Esophagus (tissue), 2 donors: ENCODE measurements around the gene NTF3. TPM values are rescaled to one million over a fixed set of nuclear protein-coding genes. Genes with fewer than 3 reads are reported as not detected.

Experiments
- H3K27ac ChIP-seq, 2 donors: one replicate each; pipeline ENCODE4 v1.5.1; 2013; ENCODE audit warnings: low read depth in 2 of 2, mild to moderate bottlenecking in 2 of 2, inconsistent platforms in 1 of 2, low read length in 1 of 2, moderate library complexity in 1 of 2
- H3K27me3 ChIP-seq, 2 donors: one replicate each; pipeline ENCODE4 v1.6.1; 2013; ENCODE audit warnings: low read length in 2 of 2, control low read depth in 1 of 2, mild to moderate bottlenecking in 1 of 2; ENCODE audit not compliant: insufficient read depth in 2 of 2, control insufficient read depth in 1 of 2
- H3K36me3 ChIP-seq, 2 donors: one replicate each; pipeline ENCODE4 v1.6.1; 2013; ENCODE audit warnings: low read length in 1 of 2; ENCODE audit not compliant: control insufficient read depth in 2 of 2, insufficient read depth in 2 of 2
- H3K4me1 ChIP-seq, 2 donors: one replicate each; pipeline ENCODE4 v1.6.1; 2013; ENCODE audit warnings: low read length in 1 of 2; ENCODE audit not compliant: control insufficient read depth in 2 of 2, insufficient read depth in 2 of 2
- H3K4me3 ChIP-seq, 2 donors: one replicate each; pipeline ENCODE4 v1.5.1; 2013; ENCODE audit warnings: low read length in 2 of 2, mild to moderate bottlenecking in 2 of 2, low read depth in 1 of 2, moderate library complexity in 1 of 2
- H3K9me3 ChIP-seq, 2 donors: one replicate each; pipeline ENCODE4 v1.6.1; 2013; ENCODE audit warnings: mild to moderate bottlenecking in 2 of 2, low read depth in 1 of 2, low read length in 1 of 2, moderate library complexity in 1 of 2; ENCODE audit not compliant: control insufficient read depth in 2 of 2, insufficient read depth in 1 of 2
- WGBS, 2 donors: extraction: QIAGEN DNeasy Blood & Tissue Kit; methylation state at CpG; one replicate each; pipeline ENCODE4 v1.1.7; 2013; 5-methylcytosine and 5-hydroxymethylcytosine counted together
- polyA plus RNA-seq, 2 donors: library from polyadenylated mRNA; stranded (reverse); fragments of 200-250 nt; gene quantifications; one replicate each; pipeline ENCODE4 v1.2.3, GENCODE V29; 2013
- donor health status: healthy with polysubstance abuse.
- donor health status: Bipolar disorder and iron deficiency.

The NTF3 gene
- polyA plus RNA-seq, 2 donors: 1.3 to 2.3 TPM

DNA sequence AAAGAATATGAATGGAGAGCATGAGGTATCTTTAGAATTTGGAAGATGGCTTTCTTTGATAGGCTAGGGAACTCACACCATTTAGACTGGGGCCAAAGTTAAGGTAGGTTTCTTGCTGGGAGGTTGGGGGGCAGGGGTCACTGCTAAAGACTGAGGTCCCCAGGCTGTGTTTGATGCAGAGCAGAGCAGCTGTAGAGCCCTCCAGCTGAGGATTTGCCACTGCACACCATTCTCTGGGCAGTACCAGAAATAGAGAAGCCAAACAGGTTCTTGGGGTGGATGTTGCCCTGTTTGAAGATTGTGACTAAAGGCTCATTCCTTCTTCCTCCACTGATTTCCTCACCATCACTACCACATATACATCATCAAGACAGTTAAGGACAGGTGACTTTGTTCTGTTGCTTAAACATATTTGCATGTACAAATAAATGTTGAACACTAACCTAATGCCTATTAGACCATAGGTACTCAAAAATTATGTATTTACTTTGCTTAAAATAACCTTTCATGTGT is 7.9 kb downstream of the NTF3 start:
- Histone ChIP-seq H3K4me1 (peaks cover 0 to 3% of the 10 kb centered on the region in 2 donors), H3K9me3 (no peaks in the 10 kb centered on the region), H3K36me3 (no peaks in the 10 kb centered on the region), H3K27ac (no peak overlapping the region), H3K27me3 (peaks cover 0 to 3% of the 10 kb centered on the region in 2 donors), H3K4me3 (no peak overlapping the region)

DNA sequence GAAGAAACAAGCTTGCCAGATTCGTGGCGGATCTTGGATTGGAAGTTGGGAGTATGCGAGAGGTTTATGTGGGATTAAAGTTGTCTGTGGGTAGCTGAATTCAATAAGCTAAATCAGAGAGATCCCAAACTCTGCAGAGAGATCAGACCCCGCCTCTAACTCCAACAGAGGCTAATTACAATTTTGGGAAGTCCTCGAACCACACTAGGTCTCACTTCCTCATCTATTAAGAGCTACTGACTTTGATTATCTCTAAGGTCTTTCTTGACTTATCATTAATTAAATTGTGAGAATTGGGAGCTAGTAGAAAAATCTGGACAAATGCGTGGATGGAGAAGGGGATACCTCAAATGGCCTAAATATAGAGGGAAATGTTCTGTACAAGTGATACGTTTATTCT is 9.1 kb downstream of the NTF3 start:
- peaks cover 0 to 3% of the 10 kb centered on the region in 2 donors for H3K27me3 ChIP-seq
- H3K36me3 ChIP-seq: no peaks in the 10 kb centered on the region
- no peak overlapping the region for H3K27ac ChIP-seq
- H3K4me1 ChIP-seq: peaks cover 0 to 3% of the 10 kb centered on the region in 2 donors
- WGBS, 2 donors: 65 to 67% methylated on average over 7 of the region's 7 CpGs
- H3K4me3 ChIP-seq: no peak overlapping the region
- no peaks in the 10 kb centered on the region for H3K9me3 ChIP-seq

DNA sequence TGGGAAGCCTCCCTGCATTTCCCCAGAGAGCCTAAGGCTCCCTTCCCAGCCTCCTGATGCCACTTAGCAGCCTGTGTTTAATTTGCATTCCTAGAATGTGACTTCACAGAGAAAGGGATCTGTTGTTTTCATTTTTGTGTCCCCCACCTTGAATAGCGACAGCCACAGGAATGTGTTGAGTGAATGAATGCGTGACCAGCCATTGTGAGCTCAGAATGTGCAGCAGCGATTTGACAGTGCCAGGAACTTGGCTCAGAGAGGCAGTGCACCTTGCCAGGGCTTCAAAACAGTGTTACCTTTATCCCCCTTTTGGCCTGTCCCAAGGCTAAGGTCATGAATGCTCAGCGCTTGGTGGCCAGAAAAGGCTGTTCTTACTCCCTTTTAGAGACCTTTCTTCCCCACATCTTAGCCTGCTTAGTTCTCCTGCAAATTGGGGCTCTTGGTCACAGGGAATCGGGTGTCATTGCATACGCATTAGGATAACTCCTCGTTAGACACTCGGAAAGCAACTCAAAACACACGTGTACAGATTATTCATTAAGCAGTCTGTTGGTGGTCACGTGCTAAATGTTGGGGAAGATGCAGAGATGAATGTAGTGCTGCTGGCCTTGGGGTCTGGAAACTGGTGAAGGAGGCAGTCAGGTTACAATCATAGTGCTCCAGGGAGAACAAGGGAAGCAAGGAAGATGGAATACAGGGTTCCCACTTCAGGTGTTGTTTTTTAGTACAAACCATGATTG is 9.8 kb downstream of the NTF3 start:
- Histone ChIP-seq H3K27ac (no peak overlapping the region), H3K4me3 (no peak overlapping the region), H3K9me3 (no peaks in the 10 kb centered on the region), H3K4me1 (peaks cover 0 to 3% of the 10 kb centered on the region in 2 donors), H3K27me3 (peaks cover 0 to 3% of the 10 kb centered on the region in 2 donors), H3K36me3 (no peaks in the 10 kb centered on the region)
- WGBS, 2 donors: 67 to 71% methylated on average over 10 of the region's 10 CpGs

DNA sequence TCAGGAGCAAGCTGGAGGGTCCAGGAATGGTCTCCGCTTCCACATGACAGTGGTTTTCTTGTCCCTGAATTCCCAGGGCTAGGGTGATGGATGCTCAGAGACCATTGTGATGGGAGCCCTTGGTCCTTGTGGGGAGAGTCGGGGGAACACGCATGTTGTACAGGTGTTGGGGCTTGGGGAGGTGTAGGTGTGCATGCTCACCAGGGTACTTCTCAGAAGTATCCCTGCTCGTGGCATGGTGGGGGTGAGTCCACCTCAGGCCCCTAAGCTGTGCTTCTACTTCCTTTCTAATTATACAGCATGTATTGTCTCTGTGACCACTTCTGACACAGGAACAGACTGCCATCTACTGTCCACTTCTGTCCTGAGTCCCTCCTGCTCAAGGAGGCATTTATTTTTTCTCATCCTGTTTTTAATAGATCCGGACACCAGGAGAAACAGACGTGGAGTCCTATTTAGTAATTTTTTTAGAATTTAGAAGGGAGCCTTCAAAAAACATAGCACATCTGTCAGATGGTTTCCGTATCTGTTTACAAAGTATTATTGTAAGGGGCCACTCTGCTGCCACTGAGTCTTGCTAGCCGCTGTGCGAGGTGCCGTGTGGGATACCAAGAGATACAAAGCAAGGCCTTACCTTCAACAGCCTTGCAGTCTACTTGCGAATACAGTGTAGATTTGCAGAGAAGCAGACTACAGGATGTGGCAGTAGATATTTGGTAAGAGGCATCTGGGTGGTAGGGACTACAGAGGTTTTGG is 10.5 kb downstream of the NTF3 start:
- Histone ChIP-seq H3K36me3 (no peaks in the 10 kb centered on the region), H3K4me3 (no peak overlapping the region), H3K9me3 (no peaks in the 10 kb centered on the region), H3K27me3 (peaks cover 0 to 3% of the 10 kb centered on the region in 2 donors), H3K4me1 (peaks cover 0 to 3% of the 10 kb centered on the region in 2 donors), H3K27ac (no peak overlapping the region)
- 65 to 68% methylated on average over 11 of the region's 11 CpGs for WGBS, 2 donors

DNA sequence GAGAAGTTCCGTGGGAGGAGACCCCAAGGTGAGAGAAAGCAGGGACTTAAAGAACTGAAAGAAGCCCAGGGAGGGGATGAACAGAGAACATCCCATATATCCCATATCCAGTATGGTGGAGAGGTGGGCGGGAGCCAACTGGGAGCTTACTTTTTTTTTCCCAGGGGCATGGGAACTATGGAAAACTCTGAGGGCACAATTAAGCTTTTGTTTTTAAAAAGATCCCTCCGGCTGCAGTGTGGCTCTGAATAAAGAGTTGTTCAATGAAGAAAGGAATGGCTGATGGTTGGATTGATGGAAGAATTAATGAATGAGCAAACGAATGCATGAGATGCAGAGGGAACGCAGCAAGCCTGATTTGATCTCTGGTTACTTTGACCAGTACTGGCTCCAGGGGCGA is 12.6 kb downstream of the NTF3 start:
- WGBS, 2 donors: 71 to 82% methylated on average over 6 of the region's 6 CpGs
- H3K27ac ChIP-seq: no peak overlapping the region

DNA sequence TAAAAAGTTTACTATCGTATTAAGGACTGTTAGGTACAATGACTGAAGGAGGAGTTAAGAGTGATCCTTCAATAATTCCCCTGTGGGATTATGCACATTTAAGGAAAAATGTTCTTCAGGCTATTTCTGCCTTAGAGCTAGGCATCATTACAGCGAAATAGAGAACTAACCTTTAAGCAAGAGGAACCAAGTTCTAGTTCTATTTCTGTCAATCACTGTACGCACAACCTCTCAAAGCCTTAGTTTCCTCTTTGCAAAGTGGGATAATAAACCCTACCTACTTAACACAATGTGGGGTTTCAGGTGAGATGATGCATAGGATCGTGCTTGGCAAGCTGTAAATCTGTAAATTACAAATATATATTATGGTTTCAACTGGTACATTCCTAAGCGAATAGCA is 15.4 kb downstream of the NTF3 start:
- H3K4me1 ChIP-seq: peaks cover 0 to 2% of the 10 kb centered on the region in 2 donors
- H3K27ac ChIP-seq: no peak overlapping the region
- no peak overlapping the region for H3K4me3 ChIP-seq
- no peaks in the 10 kb centered on the region for H3K9me3 ChIP-seq
- H3K27me3 ChIP-seq: peaks cover 0 to 3% of the 10 kb centered on the region in 2 donors
- WGBS, 2 donors: 81 to 85% methylated on average over 5 of the region's 5 CpGs
- no peaks in the 10 kb centered on the region for H3K36me3 ChIP-seq

More for the DNA sequence above, 12.6 kb downstream of the NTF3 start:
- Histone ChIP-seq H3K36me3 (no peaks in the 10 kb centered on the region), H3K4me3 (no peak overlapping the region), H3K27me3 (peaks cover 0 to 3% of the 10 kb centered on the region in 2 donors), H3K9me3 (no peaks in the 10 kb centered on the region), H3K4me1 (peaks cover 0 to 2% of the 10 kb centered on the region in 2 donors)

DNA sequence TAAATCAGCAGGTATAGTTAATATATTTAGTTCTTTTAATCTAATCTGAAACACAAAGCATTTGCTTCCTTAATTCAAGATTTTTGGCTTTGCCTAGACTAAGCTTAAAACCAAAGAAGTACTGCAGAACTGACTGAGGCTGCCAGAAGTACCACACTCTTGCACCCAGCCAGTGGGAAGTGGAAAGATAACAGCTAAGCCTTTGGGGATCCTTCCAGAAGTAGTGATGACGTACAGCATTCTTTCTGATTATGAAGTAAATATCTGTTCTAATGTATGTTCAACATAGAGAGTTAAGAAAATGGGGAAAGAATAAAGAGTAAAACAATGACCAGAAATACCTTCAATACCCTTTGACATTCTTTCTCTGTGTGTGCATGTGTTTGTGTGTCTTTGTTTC is 19.3 kb downstream of the NTF3 start:
- H3K4me3 ChIP-seq: no peak overlapping the region
- no peaks in the 10 kb centered on the region for H3K9me3 ChIP-seq
- H3K27ac ChIP-seq: no peak overlapping the region
- no peaks in the 10 kb centered on the region for H3K36me3 ChIP-seq
- WGBS, 2 donors: 81 to 83% methylated on average over 1 of the region's 1 CpG
- peaks cover 0 to 3% of the 10 kb centered on the region in 2 donors for H3K27me3 ChIP-seq
- peaks cover 0 to 10% of the 10 kb centered on the region in 2 donors for H3K4me1 ChIP-seq

DNA sequence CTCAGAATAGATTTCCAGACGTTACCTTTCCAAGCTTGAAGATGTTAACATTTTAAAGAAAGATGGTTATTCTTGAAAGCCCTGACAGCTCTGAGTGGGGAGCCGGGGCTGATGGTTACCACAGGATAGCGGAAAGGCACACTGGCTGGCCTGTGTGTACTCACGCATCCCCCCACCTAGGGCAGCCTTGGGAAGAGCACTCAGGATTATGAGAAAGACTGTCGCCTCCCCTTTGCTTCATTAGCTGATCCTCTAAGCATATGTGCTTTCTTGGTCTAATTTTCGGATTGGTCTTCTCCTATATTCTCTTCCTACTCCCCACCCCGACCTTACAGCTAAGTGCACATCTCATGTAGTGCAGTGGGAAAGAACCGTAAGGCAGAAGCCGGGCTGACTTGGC is 20.7 kb downstream of the NTF3 start:
- H3K27ac ChIP-seq: no peak overlapping the region
- 84 to 91% methylated on average over 9 of the region's 9 CpGs for WGBS, 2 donors
- H3K36me3 ChIP-seq: no peaks in the 10 kb centered on the region
- no peak overlapping the region for H3K4me3 ChIP-seq
- H3K4me1 ChIP-seq: peaks cover 0 to 14% of the 10 kb centered on the region in 2 donors
- H3K9me3 ChIP-seq: no peaks in the 10 kb centered on the region
- peaks cover 0 to 3% of the 10 kb centered on the region in 2 donors for H3K27me3 ChIP-seq

DNA sequence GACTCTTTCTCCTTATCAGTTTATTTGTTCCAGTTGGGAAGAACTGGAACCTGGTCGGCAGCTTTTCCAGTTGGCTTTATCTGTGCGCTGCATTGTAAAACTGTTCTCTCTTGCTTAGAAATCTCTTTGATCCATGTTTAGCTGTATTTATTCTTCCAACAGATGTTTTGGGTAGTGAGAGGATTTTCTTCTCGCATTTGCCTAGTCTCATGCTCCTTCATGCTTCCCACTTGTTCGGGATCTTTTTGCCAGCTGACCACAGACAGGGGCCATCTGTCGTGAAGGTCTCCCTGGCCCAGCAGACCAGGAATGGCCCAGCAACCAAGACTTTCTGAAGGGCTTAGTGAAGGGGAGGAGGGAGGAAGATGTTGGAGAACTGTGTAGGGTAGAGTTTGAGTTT is 21.6 kb downstream of the NTF3 start:
- H3K4me1 ChIP-seq: peaks cover 0 to 14% of the 10 kb centered on the region in 2 donors
- H3K27ac ChIP-seq: no peak overlapping the region
- H3K36me3 ChIP-seq: no peaks in the 10 kb centered on the region
- 49 to 50% methylated on average over 5 of the region's 5 CpGs for WGBS, 2 donors
- H3K9me3 ChIP-seq: no peaks in the 10 kb centered on the region
- no peak overlapping the region for H3K4me3 ChIP-seq
- H3K27me3 ChIP-seq: peaks cover 0 to 3% of the 10 kb centered on the region in 2 donors
